GM21447 (cell line): ENCODE data around the gene TMEM229A.
"Not testable (repeated sequence)": the region's sequence is repeated elsewhere in the genome, so short reads cannot be mapped to it uniquely, and the experiment has no call there.

Experiments used
- ATAC-seq: cut with Tn5 transposase; IDR thresholded peaks from one replicate; pipeline ENCODE4 v1.9.1; 2021; ENCODE audit not compliant: unreplicated experiment

TMEM229A gene

GRCh38 chr7:124033095-124033806 lies 384 bp upstream of the TMEM229A start:
- ATAC-seq, result no peak

- ATAC-seq, result no peak
Measured at GRCh38 chr7:124031919-124032318, 948 bp downstream of the TMEM229A start.

- ATAC-seq, result no peak
Measured at GRCh38 chr7:124031406-124031805, 1.5 kb downstream of the TMEM229A start.

GRCh38 chr7:124030964-124031363 lies 1.9 kb downstream of the TMEM229A start:
- ATAC-seq, result no peak

GRCh38 chr7:124029396-124030188 lies 3.3 kb downstream of the TMEM229A start:
- ATAC-seq, result no peak

- ATAC-seq, result no peak
Measured at GRCh38 chr7:124027236-124027635, 5.6 kb downstream of the TMEM229A start.

GRCh38 chr7:124024329-124024728 lies 8.5 kb downstream of the TMEM229A start:
- ATAC-seq, result not testable (repeated sequence)

- ATAC-seq, result no peak
Measured at GRCh38 chr7:124022551-124022950, 10.3 kb downstream of the TMEM229A start.

GRCh38 chr7:124020060-124020459 lies 12.8 kb downstream of the TMEM229A start:
- no peak for ATAC-seq

GRCh38 chr7:124013306-124013705 lies 19.6 kb downstream of the TMEM229A start:
- ATAC-seq, result no peak

GRCh38 chr7:124012864-124013263 lies 20.0 kb downstream of the TMEM229A start:
- ATAC-seq, result no peak

GRCh38 chr7:124009321-124009720 lies 23.5 kb downstream of the TMEM229A start:
- ATAC-seq, result no peak

GRCh38 chr7:124008296-124008695 lies 24.6 kb downstream of the TMEM229A start:
- ATAC-seq, result not testable (repeated sequence)

GRCh38 chr7:123999703-124000102 lies 33.2 kb downstream of the TMEM229A start:
- no peak for ATAC-seq

- ATAC-seq, result no peak
Measured at GRCh38 chr7:123998921-123999320, 33.9 kb downstream of the TMEM229A start.

GRCh38 chr7:123996327-123996625 lies 36.6 kb downstream of the TMEM229A start:
- ATAC-seq, result no peak

GRCh38 chr7:123995617-123996326 lies 37.1 kb downstream of the TMEM229A start:
- no peak for ATAC-seq

GRCh38 chr7:123994449-123994848 lies 38.4 kb downstream of the TMEM229A start:
- ATAC-seq, result no peak

GRCh38 chr7:123993996-123994395 lies 38.9 kb downstream of the TMEM229A start:
- ATAC-seq, result no peak

GRCh38 chr7:123992913-123993518 lies 39.9 kb downstream of the TMEM229A start:
- no peak for ATAC-seq

- ATAC-seq, result no peak
Measured at GRCh38 chr7:123987445-123987844, 45.4 kb downstream of the TMEM229A start.
